Measurements from ENCODE around the gene BIVM. TPM values are rescaled to one million over a fixed set of nuclear protein-coding genes. Genes with fewer than 3 reads are reported as not detected.
A peak's percentile ranks its signal among the peaks of the same experiment; 100 is the strongest.

The BIVM gene
- total and polyA plus RNA-seq, 2 donors (not counting 3 experiments of a cell fraction or from before 2014, with no cell fraction given), result 7.7 to 20.3 TPM

DNA sequence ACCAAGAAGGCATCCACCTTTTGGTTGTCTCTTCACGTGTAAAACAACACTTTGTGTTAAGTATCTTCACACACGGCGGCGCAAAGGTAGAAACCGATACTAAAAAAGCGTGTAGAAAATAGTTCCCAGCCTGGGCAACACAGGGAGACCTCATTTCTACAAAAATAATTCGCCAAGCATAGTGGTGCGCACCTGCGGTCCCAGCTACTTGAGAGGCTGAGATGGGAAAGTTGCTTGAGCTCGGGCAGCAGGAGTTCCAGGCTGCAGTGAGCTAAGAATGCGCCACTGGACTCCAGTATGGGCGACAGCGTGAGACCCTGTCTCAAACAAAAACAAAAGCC lies 46.3 kb downstream of the BIVM start:
- H3K9me1 ChIP-seq (replicated peaks; ENCODE audit: control insufficient read depth, extremely low read depth, insufficient read depth, low read length), result no peaks in the 10 kb centered on the region
- BruUV-seq (replicated peaks), result TSS peak; percentile 93
- POLR2A ChIA-PET, result interaction anchor here (1.3 to 1.4 kb wide), 2 partner anchors 72 to 248 kb away, joined by 4 to 5 read pairs; partner anchors contain the start of genes TEX30 and TPP2
- no peaks in the 10 kb centered on the region for H3K36me3 ChIP-seq (ENCODE audit: control insufficient read depth in 2 of 2, extremely low read depth in 1 of 2, insufficient read depth in 2 of 2, low read length in 2 of 2)
- peak overlapping the region; percentile 92 for H3K4me2 ChIP-seq (ENCODE audit: insufficient read depth, low read length)
- FAIRE-seq (no peak), DNase-seq (ENCODE audit: low read depth, low spot score) (no peak)
- no peak for TF ChIP-seq MAX (IDR thresholded peaks at IDR 0.05; ENCODE audit: insufficient read depth, insufficient read length)
- TF ChIP-seq FOS (IDR thresholded peaks at IDR 0.05; ENCODE audit: borderline replicate concordance, insufficient read depth, low read length), result no peak
- TF ChIP-seq CTCF (IDR thresholded peaks at IDR 0.05; ENCODE audit: extremely low read depth in 1 of 2, insufficient read depth in 1 of 2, low read depth in 1 of 2, low read length in 2 of 2), result no peak
- no peak for TF ChIP-seq POLR2A (IDR thresholded peaks at IDR 0.05; ENCODE audit: low read depth, low read length)
- TF ChIP-seq GATA2 (IDR thresholded peaks at IDR 0.05; ENCODE audit: insufficient read depth, insufficient read length, low read depth, low read length), result no peak
- H3K9ac ChIP-seq (replicated peaks; ENCODE audit: extremely low read depth, insufficient read depth, low read length), result peak overlapping the region; percentile 83
- H3K27me3 ChIP-seq (ENCODE audit: control insufficient read depth in 2 of 2, insufficient read depth in 2 of 2, low read length in 2 of 2), result no peaks in the 10 kb centered on the region
- H3K79me2 ChIP-seq (ENCODE audit: control insufficient read depth, insufficient read depth, low read length), result peaks cover 19% of the 10 kb centered on the region
- CTCF ChIA-PET, result interaction anchor here (0.9 to 2.4 kb wide), 8 partner anchors 25 to 289 kb away, joined by 3 to 17 read pairs (median 10); partner anchors contain the start of genes BIVM, POGLUT2, TEX30 and TPP2
- H3K27ac ChIP-seq (ENCODE audit: insufficient read depth, low read depth, low read length), result peak overlapping the region; percentile 78
- peak overlapping the region; percentile 82 for H2AFZ ChIP-seq (ENCODE audit: low read depth, low read length)
- H3K9me3 ChIP-seq (replicated peaks; ENCODE audit: control insufficient read depth, insufficient read depth, low read length), result no peaks in the 10 kb centered on the region
- peaks cover 7% of the 10 kb centered on the region for H3K4me1 ChIP-seq (ENCODE audit: control insufficient read depth, extremely low read depth, insufficient read depth, low read length)
- dilution Hi-C loops (cut with MboI; ENCODE audit: extremely low pct_ligation_motif_present, low sequenced_read_pairs), result no loop called here
- intact Hi-C loops (cut with micrococcal nuclease), result loop anchor here (1.0 to 10.0 kb wide), 7 partner anchors 45 to 1390 kb away; partner anchors contain the start of genes ITGBL1 and TPP2
- H4K20me1 ChIP-seq (replicated peaks; ENCODE audit: control insufficient read depth, extremely low read depth, insufficient read depth, low read length), result no peaks in the 10 kb centered on the region
- peak overlapping the region; percentile 75 to 97 (median 87) for H3K4me3 ChIP-seq (replicated peaks in 1 of 3; ENCODE audit: insufficient read depth in 1 of 3, low read depth in 1 of 3, low read length in 3 of 3)
